WI38 (cell line): ENCODE results near the gene FAT2.

Experiments used
- H3K4me3 ChIP-seq: 2 replicates; pipeline ENCODE4 v1.5.1; 2011; ENCODE audit warnings: low read depth, mild to moderate bottlenecking, control low read depth, low read length
- CTCF ChIP-seq: IDR thresholded peaks from 2 replicates; pipeline ENCODE4 v1.5.1; 2012; ENCODE audit warnings: low read depth, mild to moderate bottlenecking, control low read depth, low read length

The FAT2 gene

GRCh38 chr5:151630088-151630487 lies 39.0 kb upstream of the FAT2 start:
- no peak overlapping the region for H3K4me3 ChIP-seq
- TF ChIP-seq CTCF = no peak

- TF ChIP-seq CTCF = no peak
- no peak overlapping the region for H3K4me3 ChIP-seq
Measured at GRCh38 chr5:151628112-151628823, 37.1 kb upstream of the FAT2 start.

DNA sequence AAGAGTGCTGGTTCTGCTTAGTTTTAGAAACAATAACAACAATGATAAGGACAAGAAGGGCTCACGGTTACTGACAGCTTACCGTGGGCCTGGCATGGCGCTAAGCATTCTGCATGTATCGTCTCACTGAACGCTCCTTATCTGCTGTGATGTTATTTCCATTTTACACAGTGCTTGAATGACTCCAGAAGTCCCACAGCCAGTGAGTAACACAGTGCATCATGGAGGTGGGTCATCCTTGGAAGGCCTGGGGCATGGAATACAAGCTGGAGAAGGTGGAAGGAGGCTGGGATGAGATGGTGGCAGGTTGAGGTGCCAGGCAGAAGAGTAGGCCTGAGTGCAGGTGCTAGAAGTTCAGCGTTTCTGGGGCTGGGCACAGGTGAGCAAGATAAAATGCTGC lies 36.5 kb upstream of the FAT2 start:
- TF ChIP-seq CTCF = no peak
- H3K4me3 ChIP-seq = no peak overlapping the region

DNA sequence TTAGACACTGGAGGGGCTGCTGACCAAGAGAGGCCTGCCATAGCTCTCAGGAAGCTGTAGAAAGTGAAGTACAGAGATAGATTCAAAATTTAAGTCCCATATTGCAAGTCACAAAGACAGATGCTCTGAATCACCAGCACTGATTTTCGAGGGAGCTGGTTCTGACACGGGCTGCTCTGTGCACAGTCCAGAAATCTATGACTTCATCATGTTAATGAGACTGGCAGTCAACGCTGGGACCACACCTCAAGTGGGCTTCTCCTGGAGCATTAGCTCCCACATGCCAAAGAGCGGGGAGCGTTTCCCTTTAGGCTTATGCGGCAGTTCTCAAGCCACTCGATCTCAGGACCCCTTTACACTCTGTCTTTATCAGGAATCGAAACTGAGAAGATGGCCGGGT lies 34.2 kb upstream of the FAT2 start:
- TF ChIP-seq CTCF = no peak
- no peak overlapping the region for H3K4me3 ChIP-seq

DNA sequence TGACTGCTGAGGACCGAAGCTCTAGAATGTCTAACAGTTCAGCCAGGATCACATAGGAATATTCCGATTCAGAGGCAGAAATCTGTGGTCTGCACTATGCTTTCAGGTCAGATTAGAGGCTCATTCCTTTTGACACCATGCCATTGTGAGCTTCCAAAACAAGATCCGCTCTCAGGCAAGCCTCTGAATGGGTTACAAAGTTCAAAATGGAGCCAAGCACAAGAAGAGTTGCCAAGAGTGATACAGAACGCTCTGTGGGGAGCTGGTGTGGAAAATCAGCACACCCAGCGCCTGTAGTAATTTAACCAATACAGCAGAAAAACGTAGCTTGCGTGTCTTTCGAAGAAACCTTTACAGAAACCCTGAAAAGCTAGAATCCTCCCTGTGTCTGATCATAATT lies 33.3 kb upstream of the FAT2 start:
- no peak for TF ChIP-seq CTCF
- no peak overlapping the region for H3K4me3 ChIP-seq

GRCh38 chr5:151622367-151623088 lies 31.4 kb upstream of the FAT2 start:
- H3K4me3 ChIP-seq = no peak overlapping the region
- no peak for TF ChIP-seq CTCF

DNA sequence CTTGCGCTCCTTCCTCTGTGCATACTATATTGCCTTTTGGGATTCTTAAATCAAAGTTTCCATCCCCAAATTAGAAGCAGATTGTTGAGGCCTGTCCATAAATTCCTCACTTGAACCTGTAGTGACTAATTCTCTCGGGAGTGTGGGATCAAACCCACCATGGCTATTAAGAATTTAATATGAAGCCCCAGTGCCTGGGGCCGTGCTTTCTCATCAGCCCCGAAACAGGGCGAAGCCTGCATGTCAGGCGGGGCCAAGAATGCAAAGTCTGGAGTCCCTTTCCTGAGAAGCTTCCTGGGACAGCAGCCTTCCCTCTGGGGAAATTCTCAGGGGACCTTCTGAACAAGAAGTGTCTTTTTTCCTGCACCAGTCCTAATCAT lies 29.3 kb upstream of the FAT2 start:
- no peak for TF ChIP-seq CTCF

More for the DNA sequence above, 29.3 kb upstream of the FAT2 start:
- no peak overlapping the region for H3K4me3 ChIP-seq
